ENCODE results near the gene SYPL2. TPM values are rescaled to one million over a fixed set of nuclear protein-coding genes. Genes with fewer than 3 reads are reported as not detected.

SYPL2 gene
- total RNA-seq, 1 experiment from 2014 or later: 2.5 TPM

DNA sequence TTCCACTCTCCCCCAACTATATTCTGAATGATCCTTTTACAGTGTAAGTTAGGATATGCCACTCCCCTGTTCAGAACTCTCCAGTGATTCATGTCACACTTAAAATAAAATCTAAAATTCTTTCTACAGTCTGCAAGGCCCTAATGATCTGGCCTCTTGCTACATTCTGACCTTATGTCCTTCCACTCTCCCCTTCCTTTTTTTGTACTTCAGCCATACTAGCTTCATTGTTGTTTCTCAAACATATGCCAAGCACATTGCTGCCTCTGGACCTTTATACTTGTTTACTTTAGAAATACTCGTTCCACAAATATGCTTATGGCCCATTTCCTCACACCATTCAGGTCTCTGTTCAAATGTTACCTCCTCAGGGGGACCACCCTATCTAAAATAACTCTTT, 25.3 kb upstream of the SYPL2 start:
- no peak for DNase-seq
- Mint-ChIP-seq H3K27ac (no peak overlapping the region), H3K27me3 (ENCODE audit: low read depth) (peaks cover 4% of the 10 kb centered on the region), H3K9me3 (no peaks in the 10 kb centered on the region), H3K36me3 (ENCODE audit: insufficient read depth in 1 of 3, low read depth in 3 of 3) (no peaks in the 10 kb centered on the region), H3K4me3 (no peak overlapping the region), H3K4me1 (no peaks in the 10 kb centered on the region)
- Histone ChIP-seq H3K9me3 (ENCODE audit: control insufficient read depth, low read depth, low read length) (no peaks in the 10 kb centered on the region), H3K56ac (ENCODE audit: insufficient read length, low read depth, low read length) (no peak overlapping the region), H4K20me1 (ENCODE audit: control insufficient read depth, insufficient read depth, insufficient read length) (no peaks in the 10 kb centered on the region), H3K4ac (ENCODE audit: low read depth, low read length) (no peak overlapping the region), H4K5ac (ENCODE audit: insufficient read length, low read depth, low read length) (no peak overlapping the region), H3K4me1 (ENCODE audit: insufficient read depth, low read length) (no peaks in the 10 kb centered on the region), H3K4me2 (ENCODE audit: insufficient read depth, insufficient read length, low read length) (no peak overlapping the region), H3K79me1 (ENCODE audit: insufficient read depth, low read depth, low read length, poor library complexity, severe bottlenecking) (no peaks in the 10 kb centered on the region), H3K18ac (ENCODE audit: insufficient read length, low read depth, low read length) (no peak overlapping the region), H3K23me2 (ENCODE audit: insufficient read length, low read depth, low read length, poor library complexity, severe bottlenecking) (no peaks in the 10 kb centered on the region), H3K27me3 (ENCODE audit: insufficient read depth, low read length) (0 out of 2 replicates have a peak, but pooled peaks cover 2% of the 10 kb centered on the region), H3K27ac (ENCODE audit: insufficient read length, low read depth, low read length) (no peak overlapping the region), H2AFZ (ENCODE audit: low read length) (no peak overlapping the region), H3K9ac (ENCODE audit: extremely low read depth, insufficient read length, low read length) (no peak overlapping the region), H3K79me2 (ENCODE audit: insufficient read depth, low read length) (no peaks in the 10 kb centered on the region), H2AK5ac (ENCODE audit: insufficient read length, low read length) (no peak overlapping the region), H2BK20ac (ENCODE audit: low read depth, low read length, poor library complexity, severe bottlenecking) (no peak overlapping the region), H4K8ac (replicated peaks; ENCODE audit: insufficient read length, low read depth, low read length) (no peak overlapping the region), H2BK12ac (ENCODE audit: insufficient read length, low read depth, low read length) (no peak overlapping the region), H4K91ac (ENCODE audit: insufficient read length, low read depth, low read length) (no peak overlapping the region), H3T11ph (ENCODE audit: low read length) (no peak overlapping the region), H3K23ac (ENCODE audit: insufficient read length, low read depth, low read length) (no peak overlapping the region), H2BK15ac (ENCODE audit: low read depth, low read length) (no peak overlapping the region), H2BK120ac (ENCODE audit: low read depth, low read length, poor library complexity, severe bottlenecking) (no peak overlapping the region), H3K14ac (ENCODE audit: insufficient read depth, low read length) (no peak overlapping the region), H2BK5ac (ENCODE audit: insufficient read length, low read length) (no peak overlapping the region)
- no CpG with 5 or more reads among the region's 1 CpG for WGBS (ENCODE audit: extremely low coverage, insufficient read length, low lambda C conversion rate)
- TF ChIP-seq, protein P1, sequence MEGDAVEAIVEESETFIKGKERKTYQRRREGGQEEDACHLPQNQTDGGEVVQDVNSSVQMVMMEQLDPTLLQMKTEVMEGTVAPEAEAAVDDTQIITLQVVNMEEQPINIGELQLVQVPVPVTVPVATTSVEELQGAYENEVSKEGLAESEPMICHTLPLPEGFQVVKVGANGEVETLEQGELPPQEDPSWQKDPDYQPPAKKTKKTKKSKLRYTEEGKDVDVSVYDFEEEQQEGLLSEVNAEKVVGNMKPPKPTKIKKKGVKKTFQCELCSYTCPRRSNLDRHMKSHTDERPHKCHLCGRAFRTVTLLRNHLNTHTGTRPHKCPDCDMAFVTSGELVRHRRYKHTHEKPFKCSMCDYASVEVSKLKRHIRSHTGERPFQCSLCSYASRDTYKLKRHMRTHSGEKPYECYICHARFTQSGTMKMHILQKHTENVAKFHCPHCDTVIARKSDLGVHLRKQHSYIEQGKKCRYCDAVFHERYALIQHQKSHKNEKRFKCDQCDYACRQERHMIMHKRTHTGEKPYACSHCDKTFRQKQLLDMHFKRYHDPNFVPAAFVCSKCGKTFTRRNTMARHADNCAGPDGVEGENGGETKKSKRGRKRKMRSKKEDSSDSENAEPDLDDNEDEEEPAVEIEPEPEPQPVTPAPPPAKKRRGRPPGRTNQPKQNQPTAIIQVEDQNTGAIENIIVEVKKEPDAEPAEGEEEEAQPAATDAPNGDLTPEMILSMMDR (conservative IDR thresholded peaks at IDR 0.05): no peak
